Skeletal muscle cell (primary cell): ENCODE measurements around the gene PRR22.
A peak's percentile ranks its signal among the peaks of the same experiment; 100 is the strongest.

Experiments
- DNase-seq: peaks from one replicate; pipeline ENCODE4 v3.0.0-alpha.2; 2010; ENCODE audit warnings: low read depth
- H3K4me3 ChIP-seq: 2 replicates; pipeline ENCODE4 v1.5.1; 2011; ENCODE audit warnings: low read depth, mild to moderate bottlenecking, control low read depth, low read length, moderate library complexity

Gene PRR22

DNA sequence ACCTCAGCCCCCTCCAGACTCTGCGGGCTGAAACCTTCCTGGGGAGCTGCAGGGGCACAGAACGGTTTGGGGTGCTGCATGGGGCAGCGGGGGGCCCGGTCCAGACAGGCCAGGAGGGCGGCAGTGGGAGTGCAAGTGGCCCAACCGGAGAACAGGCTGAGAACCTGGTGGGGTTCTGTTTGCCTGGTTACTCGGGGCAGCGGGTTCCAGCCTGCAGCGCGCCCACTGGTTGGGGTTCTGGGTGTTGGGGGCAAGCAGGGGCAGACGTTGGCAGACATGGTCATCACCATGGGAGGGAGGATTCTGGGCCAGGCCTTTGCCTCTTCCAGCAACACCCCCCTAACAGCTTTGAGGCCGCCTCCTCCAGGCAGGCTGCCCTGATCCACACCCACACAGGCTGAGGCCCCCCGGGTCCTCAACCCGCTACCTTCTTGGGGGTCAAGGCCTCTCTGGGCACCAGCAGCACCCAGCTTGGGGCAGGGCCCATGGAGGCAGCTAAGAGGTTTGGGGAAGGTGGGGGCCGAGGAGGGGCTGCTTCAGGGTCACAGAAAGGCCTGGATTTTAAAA is at the start of gene PRR22:
Gene PRR22 (minus strand): TSS at position 166 of the 567 bp plus-strand sequence. CDS start 86 bp downstream, at position 80.
- no peak for DNase-seq
- no peak within 1 kb of the TSS for H3K4me3 ChIP-seq

DNA sequence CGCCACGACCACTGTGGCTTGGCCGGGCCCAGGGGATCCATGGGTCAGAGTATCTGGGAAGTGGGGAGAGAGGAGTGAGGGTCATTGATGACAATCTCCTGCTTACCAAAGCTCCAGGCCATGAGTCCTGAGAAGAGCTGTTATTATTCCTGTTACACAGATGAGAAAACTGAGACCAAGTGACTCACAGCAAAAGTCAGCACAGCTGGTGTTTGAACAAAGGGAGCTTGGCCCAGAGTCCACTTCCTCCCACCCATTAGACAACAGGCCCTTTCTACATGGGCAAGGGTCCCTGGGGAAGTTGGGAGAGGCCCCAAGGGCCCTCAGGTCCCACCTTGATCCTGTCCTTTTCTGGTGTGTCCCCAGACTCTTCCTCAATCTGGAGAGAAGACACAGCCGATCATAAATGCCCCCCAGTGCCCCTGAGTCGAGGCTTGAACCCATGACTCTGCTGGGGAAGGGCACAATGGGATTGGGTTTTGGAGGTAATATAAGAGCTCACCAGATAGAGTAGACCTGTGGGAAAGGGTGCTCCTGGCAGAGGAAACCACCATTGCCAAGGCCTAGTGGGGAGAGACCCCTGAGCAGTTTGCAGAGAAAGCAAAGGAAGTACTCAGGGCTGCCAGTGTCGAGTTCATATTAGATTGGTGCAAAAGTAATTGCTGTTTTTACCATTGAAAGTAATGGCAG is 48.1 kb upstream of the PRR22 start:
- H3K4me3 ChIP-seq, result no peak overlapping the region
- DNase-seq, result no peak

DNA sequence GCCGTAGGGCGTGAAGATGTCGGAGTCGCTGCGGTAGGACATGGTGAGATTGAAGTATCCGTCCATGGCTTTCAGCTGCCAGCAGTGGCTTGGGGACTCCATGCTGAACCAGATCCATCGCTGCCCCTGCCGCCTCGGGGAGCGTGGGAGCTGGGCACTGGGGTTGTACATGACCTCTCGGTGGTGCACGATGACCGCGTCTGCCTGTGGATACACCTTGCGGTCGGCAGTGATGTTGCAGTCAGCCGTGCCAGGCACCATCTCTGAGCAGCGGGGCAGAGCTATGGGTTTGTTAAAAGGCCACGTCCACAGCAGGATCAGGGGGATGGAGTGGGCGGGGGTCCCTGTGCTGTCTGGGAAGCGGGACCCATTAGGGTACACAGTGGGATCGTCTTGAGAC is 47.5 kb upstream of the PRR22 start:
- DNase-seq, result no peak
- H3K4me3 ChIP-seq, result no peak overlapping the region

DNA sequence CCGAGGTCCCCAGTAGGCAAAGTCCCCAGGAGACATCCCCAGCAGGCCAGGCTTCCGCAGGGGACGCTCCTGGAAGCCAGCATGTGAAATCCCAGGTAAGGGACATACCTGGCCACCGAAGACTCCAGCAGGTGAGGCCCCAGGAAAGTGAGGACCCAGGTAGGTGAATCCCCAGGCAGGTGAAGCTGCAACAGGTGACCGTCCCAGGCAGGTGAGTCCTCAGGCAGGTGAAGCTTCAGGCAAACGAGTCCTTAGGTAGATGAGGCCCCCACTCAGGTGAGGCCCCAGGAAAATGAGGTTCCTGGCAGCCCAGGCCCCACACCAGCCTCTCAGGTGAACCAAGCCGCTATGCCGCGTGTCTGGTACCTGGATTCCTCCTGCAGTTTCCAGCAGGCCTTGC is 46.6 kb upstream of the PRR22 start:
- no peak overlapping the region for H3K4me3 ChIP-seq
- no peak for DNase-seq

DNA sequence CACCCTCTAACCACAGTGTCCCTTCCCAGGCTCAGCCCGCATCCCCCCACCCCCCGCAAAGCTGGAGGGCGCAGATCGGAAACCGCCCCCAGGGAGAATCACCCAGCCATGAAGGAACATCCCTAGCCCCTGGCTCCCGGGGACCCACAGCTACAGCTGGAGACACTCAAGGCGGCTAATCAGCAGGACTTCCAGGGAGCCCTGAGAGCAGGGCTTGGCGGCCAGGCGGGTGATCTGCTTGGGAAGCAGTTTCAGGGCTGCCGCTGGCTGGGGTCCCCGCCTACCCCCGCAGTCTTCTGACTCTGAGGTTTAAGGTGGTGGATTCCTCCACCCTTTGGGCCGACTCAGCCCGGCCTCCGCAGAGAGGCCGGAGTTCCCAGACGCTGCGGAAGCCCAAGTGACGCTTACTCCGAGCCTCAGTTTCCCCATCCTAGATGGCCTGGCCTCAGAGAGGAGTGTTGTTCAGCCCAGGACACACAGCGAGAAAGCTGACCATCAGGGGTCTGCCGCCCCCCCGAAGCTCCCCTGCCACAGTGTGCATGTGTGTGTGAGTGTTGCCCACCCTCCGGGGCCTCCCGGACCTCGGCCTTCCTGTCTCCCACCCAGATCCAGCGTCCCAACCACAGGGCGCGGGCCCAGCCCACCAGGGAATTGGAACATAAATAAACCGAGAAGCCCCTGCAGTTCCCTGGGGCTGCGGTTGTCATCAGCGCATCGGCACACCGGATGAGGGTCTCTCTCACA is 45.2 kb upstream of the PRR22 start:
- DNase-seq, result no peak
- peak overlapping the region; percentile 81 for H3K4me3 ChIP-seq

DNA sequence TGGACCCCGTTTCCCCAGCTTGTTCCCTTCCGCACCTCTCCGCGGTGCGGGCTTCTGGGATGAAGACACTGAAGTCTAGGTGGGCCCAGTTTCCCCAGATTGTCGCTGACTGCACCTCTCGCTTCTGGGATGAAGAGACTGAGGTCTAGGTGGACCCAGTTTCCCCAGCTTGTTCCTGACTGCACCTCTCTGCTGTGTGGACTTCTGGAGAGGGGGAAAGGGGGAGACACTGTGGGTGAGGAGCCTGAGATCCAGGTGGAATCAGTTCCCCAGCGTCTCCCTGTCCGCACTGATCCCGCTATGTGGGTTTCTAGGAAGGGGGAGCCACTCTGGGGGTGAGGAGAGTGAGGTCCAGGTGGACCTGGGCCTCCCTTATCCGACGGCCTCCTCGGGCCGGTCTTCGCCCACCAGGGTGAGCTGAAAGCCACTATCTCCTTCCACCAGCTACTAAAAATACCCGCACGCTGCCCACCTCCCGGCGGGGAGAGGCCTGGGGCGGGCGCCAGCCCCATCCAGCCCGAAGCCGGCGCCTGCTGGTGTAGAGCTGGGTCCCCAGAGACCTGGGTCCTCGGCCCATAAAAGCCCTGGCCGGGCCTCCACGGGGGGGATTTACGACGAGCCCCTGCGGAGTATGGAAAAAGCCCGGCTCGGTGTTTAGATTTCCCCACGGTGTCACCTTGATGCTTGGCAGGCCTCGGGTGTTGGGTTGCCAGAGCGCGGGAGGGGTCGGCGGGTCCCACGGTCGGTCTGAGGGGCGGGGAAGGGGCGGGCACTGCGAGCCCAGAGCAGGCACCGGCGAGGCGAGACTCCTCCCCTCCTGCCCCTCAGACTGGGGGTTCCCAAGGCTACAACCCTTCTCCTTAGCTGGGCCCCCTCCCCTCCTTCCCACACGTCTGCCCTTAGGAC is 44.4 kb upstream of the PRR22 start:
- no peak for DNase-seq
- peak overlapping the region; percentile 81 for H3K4me3 ChIP-seq

DNA sequence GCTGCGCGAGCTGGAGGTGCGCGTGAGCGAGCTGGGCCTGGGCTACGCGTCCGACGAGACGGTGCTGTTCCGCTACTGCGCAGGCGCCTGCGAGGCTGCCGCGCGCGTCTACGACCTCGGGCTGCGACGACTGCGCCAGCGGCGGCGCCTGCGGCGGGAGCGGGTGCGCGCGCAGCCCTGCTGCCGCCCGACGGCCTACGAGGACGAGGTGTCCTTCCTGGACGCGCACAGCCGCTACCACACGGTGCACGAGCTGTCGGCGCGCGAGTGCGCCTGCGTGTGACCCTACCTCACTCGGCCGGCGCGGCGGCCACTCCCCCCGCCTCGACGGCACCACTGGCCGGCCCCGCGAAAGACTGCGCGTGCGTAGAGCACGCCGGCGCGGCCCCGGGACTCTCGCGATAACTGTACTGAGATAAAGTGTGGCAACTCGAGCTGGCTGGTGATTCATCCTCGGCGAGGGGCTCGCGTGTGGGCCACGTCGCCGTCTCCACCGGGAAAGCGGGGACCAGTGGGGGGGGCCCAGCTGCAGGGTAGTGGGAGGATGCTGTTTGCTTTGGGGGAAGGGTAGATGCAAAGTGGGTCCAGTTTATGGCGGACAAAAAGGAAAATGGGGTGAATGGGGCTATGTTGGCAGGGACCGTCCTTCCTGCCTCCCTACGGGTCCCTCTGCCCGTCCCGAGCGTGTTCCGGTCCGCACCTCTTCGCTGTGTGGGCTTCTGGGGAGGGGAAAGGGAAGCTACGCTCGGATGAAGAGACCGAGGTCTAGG is 43.5 kb upstream of the PRR22 start:
- peak; percentile 78 for DNase-seq
- peak overlapping the region; percentile 81 for H3K4me3 ChIP-seq

DNA sequence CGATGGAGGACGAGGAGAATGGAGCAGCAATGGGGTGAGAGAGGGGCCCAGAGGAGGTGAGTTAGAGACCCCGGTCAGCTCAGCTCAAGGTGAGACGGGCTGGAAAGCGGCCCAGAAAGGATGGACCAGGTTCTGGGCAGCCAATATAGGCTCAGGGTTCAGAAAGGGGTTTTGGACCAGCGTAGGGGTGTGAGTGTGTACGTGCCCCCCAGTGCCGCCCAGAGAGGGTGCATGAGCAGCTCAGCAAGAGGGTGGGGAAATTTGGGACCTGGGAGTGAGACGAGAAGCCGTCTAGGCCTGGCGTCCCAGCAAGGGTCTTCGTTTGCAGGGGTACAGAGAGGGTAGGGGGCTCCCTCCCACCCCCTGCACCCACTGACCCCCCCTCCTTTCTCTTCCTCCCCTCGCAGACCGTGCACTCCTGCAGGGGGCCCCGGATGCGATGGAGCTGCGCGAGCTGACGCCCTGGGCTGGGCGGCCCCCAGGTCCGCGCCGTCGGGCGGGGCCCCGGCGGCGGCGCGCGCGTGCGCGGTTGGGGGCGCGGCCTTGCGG is 42.9 kb upstream of the PRR22 start:
- no peak for DNase-seq
- H3K4me3 ChIP-seq, result peak overlapping the region; percentile 81

DNA sequence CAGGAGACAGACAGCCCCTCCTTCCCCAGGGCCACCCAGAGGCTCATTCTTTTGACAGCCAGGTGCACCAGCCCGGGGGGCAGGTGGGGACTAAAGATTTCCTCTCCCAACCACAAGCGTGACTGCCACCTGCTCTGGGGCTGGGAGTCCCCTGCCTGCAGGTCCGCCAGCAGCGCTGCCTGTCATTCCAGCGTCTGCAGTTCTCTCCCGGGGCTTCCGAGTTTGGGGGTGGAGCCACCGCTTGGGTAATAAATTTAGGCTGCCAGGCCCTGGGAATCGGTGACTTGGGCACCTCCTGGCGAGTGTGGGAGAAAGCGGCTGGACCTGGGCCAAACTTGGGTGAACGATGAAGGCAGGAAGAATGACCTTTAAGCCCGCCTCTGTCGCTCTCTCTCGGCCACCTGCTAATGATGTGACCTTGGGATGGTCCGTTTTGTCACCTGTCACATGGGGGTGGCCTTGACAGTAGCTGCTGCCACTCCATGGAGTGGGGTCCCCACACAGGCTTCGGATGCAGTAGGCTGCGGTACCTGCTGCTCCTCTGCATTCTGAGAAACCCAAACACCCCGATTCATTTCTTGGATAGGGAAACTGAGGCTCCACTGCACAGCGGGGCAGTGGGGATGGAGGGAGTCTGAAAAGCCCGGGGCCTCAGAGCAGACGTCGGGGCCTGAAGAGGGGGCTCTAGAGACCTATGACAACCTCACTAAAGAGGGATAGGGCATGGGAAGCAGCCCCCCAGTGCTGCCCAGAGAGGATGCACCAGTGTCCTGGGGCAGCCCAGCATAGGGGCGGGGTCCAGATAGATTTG is 42.2 kb upstream of the PRR22 start:
- H3K4me3 ChIP-seq, result no peak overlapping the region
- DNase-seq, result no peak

DNA sequence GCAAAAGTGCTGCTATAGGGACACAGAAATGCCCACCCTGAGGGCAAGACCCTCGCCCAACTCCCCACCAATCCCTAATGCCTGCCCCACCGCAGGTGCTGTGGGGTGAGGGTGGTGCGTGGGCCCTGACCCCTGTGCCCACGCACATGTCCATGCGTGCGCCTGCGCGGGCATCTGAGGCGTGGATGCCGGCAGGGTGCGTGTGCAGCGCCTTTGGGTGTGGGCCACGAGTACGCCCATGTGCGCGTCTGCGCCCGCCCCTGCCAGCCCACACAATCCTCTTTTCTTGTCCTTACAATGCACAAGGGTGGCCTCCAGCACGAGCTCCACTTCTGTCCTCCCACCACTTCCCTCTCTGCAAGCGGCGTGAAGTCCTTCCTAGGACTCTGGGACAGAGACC is 40.6 kb upstream of the PRR22 start:
- no peak for DNase-seq

DNA sequence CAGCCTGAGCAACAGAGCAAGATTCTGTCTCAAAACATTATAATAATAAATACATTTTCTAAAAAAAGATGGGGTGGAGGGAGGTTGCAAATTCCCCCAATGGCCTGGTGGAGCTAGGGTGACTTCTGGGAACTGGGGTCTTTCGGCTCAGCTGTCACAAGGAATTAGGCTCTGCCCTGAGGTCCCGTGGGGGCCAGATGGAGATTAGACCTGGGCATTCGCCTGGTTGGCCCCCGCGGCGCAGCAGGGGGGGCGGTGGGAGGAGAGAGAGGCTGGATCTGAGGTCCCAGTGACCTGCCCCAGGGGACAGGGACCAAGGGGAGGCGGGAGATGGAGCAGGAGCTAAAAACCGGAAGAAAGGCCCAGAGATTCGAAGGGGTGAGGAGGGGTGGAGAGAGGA is 40.2 kb upstream of the PRR22 start:
- no peak for DNase-seq
- H3K4me3 ChIP-seq, result no peak overlapping the region

More for the DNA sequence above, 40.6 kb upstream of the PRR22 start:
- H3K4me3 ChIP-seq, result no peak overlapping the region

DNA sequence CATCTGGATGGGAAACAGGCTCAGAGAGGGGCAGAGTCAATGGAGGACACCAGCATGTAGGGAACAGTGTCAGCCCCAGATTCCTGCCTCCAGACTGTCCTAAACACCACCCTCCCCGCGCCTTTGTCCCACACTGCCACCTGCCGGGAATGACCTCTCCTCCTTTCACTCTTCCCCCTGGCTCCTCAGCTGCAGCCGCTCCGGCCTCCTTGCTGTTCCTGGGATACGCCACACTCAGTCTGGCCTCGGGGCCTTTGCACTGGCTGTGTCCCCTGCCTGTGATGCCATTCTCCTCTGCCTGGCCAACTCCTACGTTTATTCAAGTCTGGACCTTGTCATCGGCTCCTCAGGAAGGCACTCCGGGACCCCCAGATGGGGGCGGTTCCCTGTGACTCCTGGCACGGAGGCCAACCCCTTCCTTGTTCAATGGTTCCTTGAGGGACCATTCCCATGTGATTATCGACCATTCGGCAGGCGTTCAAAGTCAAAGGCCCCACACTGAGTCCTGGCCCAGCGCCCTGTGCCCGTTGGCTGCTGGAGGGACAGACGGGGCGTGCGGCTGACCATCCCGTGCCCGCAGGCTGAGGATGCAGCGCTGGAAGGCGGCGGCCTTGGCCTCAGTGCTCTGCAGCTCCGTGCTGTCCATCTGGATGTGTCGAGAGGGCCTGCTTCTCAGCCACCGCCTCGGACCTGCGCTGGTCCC is 39.2 kb upstream of the PRR22 start:
- H3K4me3 ChIP-seq, result no peak overlapping the region
- no peak for DNase-seq

DNA sequence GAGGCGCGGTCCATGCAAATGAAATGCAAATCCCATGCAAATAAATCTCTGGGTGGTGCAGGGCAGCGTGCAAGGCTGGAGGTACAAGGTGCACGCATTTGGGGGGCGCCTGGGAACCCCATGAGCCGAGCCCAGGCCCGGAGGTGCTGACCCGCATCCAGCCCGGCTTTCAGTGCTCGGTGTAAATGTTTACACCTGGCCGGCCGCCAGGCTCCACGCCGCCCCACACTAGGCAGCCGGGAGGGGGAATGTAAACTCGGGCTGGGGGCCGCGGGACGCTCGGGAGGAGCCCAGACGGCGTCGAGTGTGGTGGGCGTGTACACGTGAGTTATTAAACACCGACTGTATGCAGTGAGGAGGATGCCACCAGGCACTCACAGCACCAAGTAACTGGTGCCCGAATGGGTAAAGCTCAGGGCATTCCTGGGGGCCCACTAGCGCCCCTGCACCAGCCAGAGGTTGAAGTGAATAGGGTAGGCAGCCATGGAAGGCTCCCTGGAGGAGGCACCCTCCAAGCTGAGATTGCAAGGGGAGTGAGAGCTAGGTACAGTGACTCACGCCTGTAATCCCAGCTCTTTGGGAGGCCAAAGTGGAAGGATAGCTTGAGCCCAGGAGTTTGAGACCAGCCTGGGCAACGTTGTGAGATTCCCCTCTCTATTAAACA is 37.8 kb upstream of the PRR22 start:
- DNase-seq, result no peak
- H3K4me3 ChIP-seq, result no peak overlapping the region

DNA sequence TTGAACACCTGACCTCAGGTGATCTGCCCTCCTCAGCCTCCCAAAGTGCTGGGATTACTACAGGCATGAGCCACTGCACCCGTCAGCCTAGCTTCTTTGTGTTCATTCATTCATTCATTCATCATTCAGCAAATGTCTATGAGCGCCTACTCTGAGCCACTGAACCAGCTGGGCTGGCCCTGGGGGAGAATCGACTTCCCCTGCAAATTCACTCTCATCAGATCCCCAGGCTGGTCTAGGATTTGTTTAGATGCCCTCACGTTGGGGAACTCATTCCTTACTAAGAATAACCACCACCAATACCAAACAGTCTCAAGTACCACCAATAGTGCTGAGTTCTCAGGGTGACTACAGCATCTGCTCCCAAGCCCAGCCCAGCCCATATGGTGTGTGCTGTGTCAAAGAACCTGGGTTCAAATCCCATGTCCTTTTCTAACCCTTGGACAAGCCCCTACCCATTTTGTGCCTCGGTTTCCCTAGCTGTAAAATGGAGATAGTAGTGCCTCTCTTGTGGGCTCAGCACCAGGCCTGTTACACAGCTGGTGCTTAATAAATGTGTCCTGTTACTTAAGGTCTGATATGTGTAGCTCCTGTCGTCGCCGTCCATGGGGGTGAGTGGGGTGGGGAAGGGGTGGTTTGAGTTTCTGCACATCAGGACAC is 37.1 kb upstream of the PRR22 start:
- H3K4me3 ChIP-seq, result no peak overlapping the region
- no peak for DNase-seq

DNA sequence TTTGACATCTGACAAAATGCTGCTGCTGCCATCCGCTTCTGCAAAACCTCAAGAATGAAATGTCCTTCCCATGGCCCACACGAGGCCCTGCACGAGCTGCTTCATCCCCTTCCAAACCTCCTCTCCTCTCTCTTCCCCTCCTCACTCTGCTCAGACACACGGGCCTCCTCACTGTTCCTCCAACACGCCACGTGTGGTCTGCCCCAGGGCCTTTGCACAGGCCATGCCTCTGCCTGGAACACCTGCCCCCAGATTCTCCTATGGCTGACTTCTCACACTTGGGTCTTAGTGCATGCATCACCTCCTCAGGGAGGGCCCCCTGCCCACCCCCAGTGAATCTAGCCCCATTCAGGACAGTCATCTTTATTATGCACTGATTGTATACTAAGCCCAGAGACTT is 36.2 kb upstream of the PRR22 start:
- no peak overlapping the region for H3K4me3 ChIP-seq
- DNase-seq, result no peak

DNA sequence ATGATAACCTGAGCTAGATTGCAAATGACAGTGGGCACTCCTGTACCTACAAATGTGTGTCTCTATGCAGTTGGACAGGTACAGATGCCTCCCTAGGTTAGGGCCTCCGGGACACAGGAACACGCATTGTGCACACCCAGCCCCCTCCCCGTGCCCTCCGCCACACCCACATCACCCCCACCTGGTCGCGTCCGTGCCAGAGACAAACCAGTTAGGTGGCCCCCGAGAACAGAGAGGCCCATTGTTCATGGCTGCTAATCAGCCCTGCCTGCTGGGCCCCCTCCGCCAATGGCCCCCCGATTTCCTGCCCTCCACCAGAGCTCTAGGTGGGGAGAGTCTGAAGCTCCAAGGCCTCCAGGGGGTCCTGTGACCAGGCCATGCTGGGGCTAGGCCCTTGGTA is 34.0 kb upstream of the PRR22 start:
- H3K4me3 ChIP-seq, result no peak overlapping the region
- DNase-seq, result no peak

DNA sequence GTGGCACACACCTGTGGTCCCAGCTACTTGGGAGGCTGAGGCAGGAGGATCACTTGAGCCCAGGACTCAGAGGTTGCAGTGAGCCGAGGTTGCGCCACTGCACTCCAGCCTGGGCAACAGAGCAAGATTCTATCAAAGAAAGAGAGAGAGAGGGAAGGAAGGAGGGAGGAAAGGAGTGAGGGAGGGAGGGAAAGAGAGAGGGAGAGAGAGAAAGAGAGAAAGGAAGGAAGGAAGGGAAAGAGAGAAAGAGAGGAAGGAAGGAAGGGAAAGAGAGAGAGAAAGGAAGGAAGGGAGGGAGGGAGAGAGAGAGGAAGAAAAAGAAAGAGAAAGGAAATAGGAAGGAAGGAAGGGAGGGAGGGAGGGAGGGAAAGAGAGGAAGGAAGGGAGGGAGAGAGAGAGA is 32.7 kb upstream of the PRR22 start:
- H3K4me3 ChIP-seq, result no peak overlapping the region
- DNase-seq, result no peak
